Measurements from ENCODE around the gene LAGE3.

The LAGE3 gene

GRCh38 chrX:154478728-154479622 is at the start of gene LAGE3 (continued):
- TF ChIP-seq ZNF398 (tag by site-specific recombination; IDR thresholded peaks at IDR 0.05) (no peak), ZNF704 (tag by site-specific recombination; IDR thresholded peaks at IDR 0.05) (no peak), ZNF518A (tag by site-specific recombination; conservative IDR thresholded peaks at IDR 0.05; ENCODE audit: low read depth) (no peak), ZNF692 (tag by site-specific recombination; IDR thresholded peaks at IDR 0.05) (peak; percentile 68), ZNF280D (tag by site-specific recombination; IDR thresholded peaks at IDR 0.05) (no peak), ZNF433 (tag by site-specific recombination; IDR thresholded peaks at IDR 0.05; ENCODE audit: low read depth) (no peak), ZNF626 (tag by site-specific recombination; IDR thresholded peaks at IDR 0.05) (no peak), ZNF138 (tag by site-specific recombination; IDR thresholded peaks at IDR 0.05; ENCODE audit: borderline replicate concordance) (no peak), ZNF175 (tag by site-specific recombination; IDR thresholded peaks at IDR 0.05) (no peak), GLIS2 (tag by site-specific recombination; IDR thresholded peaks at IDR 0.05) (peak; percentile 97), SP2 (tag by site-specific recombination; IDR thresholded peaks at IDR 0.05) (peak; percentile 84), ZNF2 (tag by site-specific recombination; IDR thresholded peaks at IDR 0.05) (peak; percentile 56; the same call in 1 of the 2 replicates), SCRT2 (tag by site-specific recombination; IDR thresholded peaks at IDR 0.05) (no peak), KLF17 (tag by site-specific recombination; IDR thresholded peaks at IDR 0.05) (0 out of 2 replicates have a peak, but pooled peaks have one; percentile 46), PRDM2 (tag by site-specific recombination; IDR thresholded peaks at IDR 0.05; ENCODE audit: borderline replicate concordance) (no peak), ZNF830 (tag by site-specific recombination; IDR thresholded peaks at IDR 0.05; ENCODE audit: low read depth) (no peak), ZNF654 (tag by site-specific recombination; IDR thresholded peaks at IDR 0.05; ENCODE audit: low read depth) (no peak)

Data from HEK293 (cell line).